ENCODE results near the gene CLTCL1.

- TF ChIP-seq POLR2A (IDR thresholded peaks at IDR 0.05) (no peak), CTCF (IDR thresholded peaks at IDR 0.05) (no peak)
Measured at GRCh38 chr22:19258371-19258770, 33.1 kb downstream of the CLTCL1 start.
